Naive B cell (primary cell): ENCODE measurements around the gene ZNF800. TPM values are rescaled to one million over a fixed set of nuclear protein-coding genes. Genes with fewer than 3 reads are reported as not detected.

Experiments used
- ATAC-seq, 2 donors: fragments of 150-1000 bp; cut with Tn5 transposase; 2 replicates each; pipeline ENCODE4 v1.10.0; 2021; ENCODE audit warnings: low read depth in 2 of 2, mild to moderate bottlenecking in 2 of 2, moderate library complexity in 2 of 2
- DNase-seq: peaks from one replicate; pipeline ENCODE4 v3.0.0; 2022
- H3K27ac Mint-ChIP-seq, 6 donors: one replicate each; pipeline ENCODE4 v1.8.0; 2020 to 2022; ENCODE audit warnings: mild to moderate bottlenecking in 6 of 6, mixed read lengths in 6 of 6, moderate library complexity in 5 of 6, inconsistent platforms in 2 of 6
- H3K27me3 Mint-ChIP-seq, 3 donors: one replicate each; pipeline ENCODE4 v1.8.0; 2021 to 2022; ENCODE audit warnings: mixed read lengths in 3 of 3, mild to moderate bottlenecking in 1 of 3
- H3K36me3 Mint-ChIP-seq, 2 donors: one replicate each; pipeline ENCODE4 v1.8.0; 2020 to 2022; ENCODE audit warnings: mixed read lengths in 2 of 2, inconsistent platforms in 1 of 2, mild to moderate bottlenecking in 1 of 2
- H3K4me1 Mint-ChIP-seq, 3 donors: one replicate each; pipeline ENCODE4 v1.8.0; 2020 to 2022; ENCODE audit warnings: mixed read lengths in 3 of 3, inconsistent platforms in 1 of 3, mild to moderate bottlenecking in 1 of 3, moderate library complexity in 1 of 3
- H3K4me3 Mint-ChIP-seq, 8 donors: one replicate each; pipeline ENCODE4 v1.8.0; 2020 to 2022; ENCODE audit warnings: mild to moderate bottlenecking in 8 of 8, mixed read lengths in 8 of 8, moderate library complexity in 8 of 8, inconsistent platforms in 2 of 8
- H3K9me3 Mint-ChIP-seq, 7 donors: one replicate each; pipeline ENCODE4 v1.8.0; 2020 to 2022; ENCODE audit warnings: mixed read lengths in 7 of 7, mild to moderate bottlenecking in 5 of 7, inconsistent platforms in 2 of 7, moderate library complexity in 1 of 7
- polyA plus RNA-seq, 6 donors: library from polyadenylated mRNA; unstranded; fragments of 300-500 nt; fragmentation: Illumina TruSeq; gene quantifications; one replicate each; pipeline ENCODE4 v1.2.3, GENCODE V29; 2021; ENCODE audit warnings: low read depth in 6 of 6

ZNF800 gene
- polyA plus RNA-seq, 6 donors from 2014 or later: 24.4 to 64.4 (median 58.4) TPM

DNA sequence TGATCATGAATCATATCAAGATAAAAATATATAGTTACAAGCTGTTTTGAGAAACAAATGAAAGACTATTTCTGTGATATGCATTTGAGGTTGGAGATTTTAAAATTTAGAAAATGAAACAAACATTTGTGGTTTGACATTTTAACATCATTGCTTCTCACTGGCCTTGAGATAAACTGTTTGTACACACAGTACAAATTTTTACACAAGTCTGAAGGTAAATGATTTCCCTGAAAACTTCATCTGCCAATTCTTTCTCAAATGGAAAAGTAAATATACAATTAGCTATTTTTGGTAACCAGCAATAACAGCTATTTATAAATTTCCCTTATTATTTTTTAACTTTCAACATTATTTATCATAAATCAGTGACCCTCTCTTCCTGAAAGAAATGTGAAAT, 38.6 kb downstream of the ZNF800 start:
- no peaks in the 10 kb centered on the region for H3K27me3 Mint-ChIP-seq
- no peak for ATAC-seq
- no peak for DNase-seq
- H3K9me3 Mint-ChIP-seq: no peaks in the 10 kb centered on the region
- H3K4me1 Mint-ChIP-seq: peaks cover 2 to 13% (median 7%) of the 10 kb centered on the region in 3 donors
- no peaks in the 10 kb centered on the region for H3K36me3 Mint-ChIP-seq
- H3K4me3 Mint-ChIP-seq: no peak overlapping the region
- H3K27ac Mint-ChIP-seq: no peak overlapping the region

DNA sequence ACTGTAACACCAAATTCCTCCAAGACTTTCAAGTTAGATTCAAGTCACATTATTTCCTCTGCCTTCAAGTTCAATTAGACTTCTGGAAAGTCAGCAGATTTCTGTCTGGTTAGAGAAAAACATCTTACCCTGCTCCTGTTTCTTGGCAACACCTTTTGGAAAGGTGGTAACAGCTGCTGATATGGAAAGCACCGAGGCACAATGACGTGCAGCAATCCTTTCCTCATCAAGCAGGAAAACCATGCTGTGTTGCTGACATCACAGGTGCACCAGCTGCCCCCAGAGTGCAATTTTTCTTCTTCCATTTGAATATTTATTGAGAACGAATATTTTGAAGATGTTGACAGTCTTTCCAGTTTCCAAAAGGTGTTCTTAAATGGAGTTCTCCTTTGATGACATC, 41.9 kb downstream of the ZNF800 start:
- no peak for DNase-seq

GRCh38 chr7:127349881-127350280, 42.6 kb downstream of the ZNF800 start:
- peak overlapping the region in 2 of 6 donors; percentile 7 to 23 for H3K27ac Mint-ChIP-seq

More for the DNA sequence above, 41.9 kb downstream of the ZNF800 start:
- no peaks in the 10 kb centered on the region for H3K36me3 Mint-ChIP-seq
- peaks cover 9 to 17% (median 14%) of the 10 kb centered on the region in 3 donors for H3K4me1 Mint-ChIP-seq
- no peak overlapping the region for H3K4me3 Mint-ChIP-seq
- ATAC-seq: no peak
- H3K27ac Mint-ChIP-seq: peak overlapping the region in 2 of 6 donors; percentile 0 to 7
- no peaks in the 10 kb centered on the region for H3K27me3 Mint-ChIP-seq
- H3K9me3 Mint-ChIP-seq: no peaks in the 10 kb centered on the region

GRCh38 chr7:127348247-127348631, 44.3 kb downstream of the ZNF800 start:
- no peaks in the 10 kb centered on the region for H3K27me3 Mint-ChIP-seq
- DNase-seq (no peak), ATAC-seq (no peak)
- no peaks in the 10 kb centered on the region for H3K9me3 Mint-ChIP-seq
- H3K36me3 Mint-ChIP-seq: no peaks in the 10 kb centered on the region
- H3K4me3 Mint-ChIP-seq: peak overlapping the region in 7 of 8 donors; percentile 13 to 79 (median 64)
- H3K4me1 Mint-ChIP-seq: peaks cover 9 to 17% (median 14%) of the 10 kb centered on the region in 3 donors
- H3K27ac Mint-ChIP-seq: peak overlapping the region in 3 of 6 donors; percentile 17 to 86 (median 32)

More at GRCh38 chr7:127349881-127350280, 42.6 kb downstream of the ZNF800 start:
- Mint-ChIP-seq H3K4me1 (peaks cover 9 to 17% (median 14%) of the 10 kb centered on the region in 3 donors), H3K4me3 (no peak overlapping the region), H3K36me3 (no peaks in the 10 kb centered on the region), H3K9me3 (no peaks in the 10 kb centered on the region), H3K27me3 (no peaks in the 10 kb centered on the region)
- no peak for ATAC-seq
- DNase-seq: no peak

GRCh38 chr7:127347567-127348246, 44.8 kb downstream of the ZNF800 start:
- Mint-ChIP-seq H3K4me3 (peak overlapping the region; percentile 13 to 79 (median 68)), H3K27me3 (no peaks in the 10 kb centered on the region), H3K27ac (peak overlapping the region in 3 of 6 donors; percentile 17 to 86 (median 32)), H3K9me3 (no peaks in the 10 kb centered on the region), H3K4me1 (peaks cover 9 to 17% (median 14%) of the 10 kb centered on the region in 3 donors), H3K36me3 (no peaks in the 10 kb centered on the region)
- ATAC-seq (peak; percentile 98), DNase-seq (peak; percentile 73)

DNA sequence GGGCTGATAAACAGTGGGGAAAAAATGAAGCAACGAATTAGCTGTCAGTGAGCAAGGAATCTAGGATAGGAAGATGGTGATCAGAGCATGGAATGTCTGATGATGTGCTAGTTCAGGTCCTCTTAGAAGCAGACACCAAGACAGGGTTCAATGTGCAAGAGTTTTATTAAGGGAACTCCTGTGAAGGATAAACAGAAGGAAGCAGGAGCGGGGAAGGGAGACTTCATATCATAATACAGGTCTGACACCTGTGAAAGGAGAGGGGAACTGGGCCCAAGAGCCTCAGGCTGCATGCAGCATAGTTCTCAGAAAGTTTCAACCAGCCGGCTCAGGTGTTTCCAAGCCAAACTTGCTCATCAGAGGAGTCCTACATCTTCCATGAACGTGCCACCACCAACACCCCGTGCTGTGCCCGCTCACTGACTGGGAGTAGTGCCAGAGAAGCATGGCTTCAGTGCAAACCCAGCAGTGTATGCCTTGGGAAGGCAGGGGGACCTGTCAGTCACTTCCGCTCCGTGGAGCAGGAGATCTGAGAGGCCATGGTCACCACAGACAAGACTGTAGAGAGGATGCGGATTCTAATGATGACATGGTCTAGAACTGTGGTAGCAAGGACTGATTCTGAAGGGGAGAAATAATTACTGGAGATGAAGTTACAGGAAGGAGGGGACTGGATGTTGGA, 45.8 kb downstream of the ZNF800 start:
- Mint-ChIP-seq H3K4me1 (peaks cover 9 to 17% (median 14%) of the 10 kb centered on the region in 3 donors), H3K4me3 (peak overlapping the region; percentile 47 to 86 (median 78)), H3K27ac (peak overlapping the region in 3 of 6 donors; percentile 40 to 92 (median 83)), H3K27me3 (peaks cover 0 to 4% (median 0%) of the 10 kb centered on the region in 3 donors), H3K36me3 (no peaks in the 10 kb centered on the region), H3K9me3 (peaks cover 0 to 2% (median 0%) of the 10 kb centered on the region in 7 donors)
- no peak for ATAC-seq
- no peak for DNase-seq

- peaks cover 16 to 29% (median 20%) of the 10 kb centered on the region in 3 donors for H3K27me3 Mint-ChIP-seq
- no peak for ATAC-seq
- no peak overlapping the region for H3K4me3 Mint-ChIP-seq
- H3K9me3 Mint-ChIP-seq: peaks cover 0 to 2% (median 0%) of the 10 kb centered on the region in 7 donors
- peaks cover 0 to 14% of the 10 kb centered on the region in 2 donors for H3K36me3 Mint-ChIP-seq
- peaks cover 9 to 13% (median 12%) of the 10 kb centered on the region in 3 donors for H3K4me1 Mint-ChIP-seq
- H3K27ac Mint-ChIP-seq: no peak overlapping the region
- no peak for DNase-seq
Observed at GRCh38 chr7:127342596-127342995, 49.9 kb downstream of the ZNF800 start.

DNA sequence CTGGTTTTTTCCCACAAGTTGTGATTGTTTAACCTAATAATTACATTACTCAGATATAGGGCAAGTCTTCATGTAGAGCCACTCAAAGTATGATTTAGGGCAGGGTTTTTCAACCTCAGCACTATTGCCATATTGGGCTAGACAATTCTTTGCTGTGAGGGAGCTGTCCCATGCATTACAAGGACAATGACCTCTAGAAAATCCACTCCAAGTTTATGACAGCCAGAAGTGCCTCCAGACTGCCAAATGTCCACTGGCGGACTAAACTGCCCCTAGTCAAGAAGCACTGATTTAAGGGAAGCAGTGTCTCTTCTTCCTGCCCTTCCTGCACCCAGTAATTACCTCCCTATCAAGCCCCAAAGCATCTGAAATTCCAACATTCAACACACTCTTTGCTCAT, 54.4 kb downstream of the ZNF800 start:
- DNase-seq: no peak
- Mint-ChIP-seq H3K36me3 (peaks cover 0 to 21% of the 10 kb centered on the region in 2 donors), H3K4me3 (no peak overlapping the region), H3K27me3 (peaks cover 33 to 60% (median 35%) of the 10 kb centered on the region in 3 donors), H3K27ac (peak overlapping the region in 1 of 6 donors; percentile 24), H3K9me3 (peaks cover 0 to 2% (median 0%) of the 10 kb centered on the region in 7 donors), H3K4me1 (no peaks in the 10 kb centered on the region)
- no peak for ATAC-seq

GRCh38 chr7:127337581-127337980, 54.9 kb downstream of the ZNF800 start:
- no peak for DNase-seq
- Mint-ChIP-seq H3K27me3 (peaks cover 33 to 60% (median 35%) of the 10 kb centered on the region in 3 donors), H3K27ac (no peak overlapping the region), H3K4me3 (no peak overlapping the region), H3K4me1 (no peaks in the 10 kb centered on the region), H3K9me3 (peaks cover 0 to 2% (median 0%) of the 10 kb centered on the region in 7 donors), H3K36me3 (peaks cover 0 to 21% of the 10 kb centered on the region in 2 donors)
- no peak for ATAC-seq

DNA sequence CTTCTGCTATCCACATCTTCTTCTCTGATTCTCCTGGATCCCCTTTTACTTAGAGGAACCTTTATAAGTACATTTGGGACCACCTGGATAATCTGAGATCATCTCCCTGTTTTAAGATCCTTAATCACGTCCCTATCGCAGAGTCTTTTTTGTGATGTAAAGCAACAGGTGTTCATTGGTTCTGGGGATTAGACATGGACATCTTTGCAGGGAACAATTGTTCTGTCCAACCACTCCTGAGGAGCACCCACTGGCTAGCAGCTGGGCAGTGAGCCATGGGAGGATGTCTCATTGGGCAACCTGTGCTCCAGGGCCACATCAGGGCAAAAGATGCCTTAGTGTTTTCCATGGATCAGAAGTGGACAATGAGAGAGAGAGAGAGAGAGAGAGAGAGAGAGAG, 56.0 kb downstream of the ZNF800 start:
- ATAC-seq (no peak), DNase-seq (no peak)
- peaks cover 35 to 56% (median 40%) of the 10 kb centered on the region in 3 donors for H3K27me3 Mint-ChIP-seq
- H3K27ac Mint-ChIP-seq: no peak overlapping the region
- H3K9me3 Mint-ChIP-seq: peaks cover 0 to 4% (median 0%) of the 10 kb centered on the region in 7 donors
- H3K4me1 Mint-ChIP-seq: no peaks in the 10 kb centered on the region
- H3K4me3 Mint-ChIP-seq: no peak overlapping the region
- H3K36me3 Mint-ChIP-seq: peaks cover 0 to 21% of the 10 kb centered on the region in 2 donors

GRCh38 chr7:127332880-127333279, 59.6 kb downstream of the ZNF800 start:
- Mint-ChIP-seq H3K4me3 (no peak overlapping the region), H3K27me3 (peaks cover 27 to 48% (median 46%) of the 10 kb centered on the region in 3 donors), H3K4me1 (no peaks in the 10 kb centered on the region), H3K9me3 (peaks cover 0 to 4% (median 0%) of the 10 kb centered on the region in 7 donors), H3K36me3 (peaks cover 0 to 7% of the 10 kb centered on the region in 2 donors), H3K27ac (no peak overlapping the region)
- ATAC-seq (no peak), DNase-seq (no peak)

DNA sequence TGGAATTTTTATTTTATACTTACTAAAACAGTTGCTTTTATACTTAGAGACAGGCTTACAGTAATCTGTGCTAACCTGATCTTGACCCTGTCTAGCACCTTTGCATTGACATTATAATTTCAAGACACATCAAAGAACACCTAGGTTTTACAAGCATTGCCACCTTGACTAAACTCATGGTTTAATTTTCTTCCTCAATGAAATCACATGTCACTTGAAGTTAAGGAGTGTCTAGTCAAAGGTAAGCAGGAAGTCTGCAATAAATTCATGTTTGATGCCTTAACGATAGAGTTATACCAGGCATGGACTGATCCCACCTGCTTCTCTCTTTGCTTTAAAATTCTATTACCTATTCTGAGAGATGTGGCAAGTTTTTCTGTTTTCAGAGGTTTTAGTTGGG, 62.4 kb downstream of the ZNF800 start:
- no peak for DNase-seq
- H3K4me1 Mint-ChIP-seq: no peaks in the 10 kb centered on the region
- H3K27ac Mint-ChIP-seq: no peak overlapping the region
- no peak overlapping the region for H3K4me3 Mint-ChIP-seq
- peaks cover 0 to 4% (median 0%) of the 10 kb centered on the region in 7 donors for H3K9me3 Mint-ChIP-seq
- peaks cover 24 to 45% (median 41%) of the 10 kb centered on the region in 3 donors for H3K27me3 Mint-ChIP-seq
- no peaks in the 10 kb centered on the region for H3K36me3 Mint-ChIP-seq
- no peak for ATAC-seq

DNA sequence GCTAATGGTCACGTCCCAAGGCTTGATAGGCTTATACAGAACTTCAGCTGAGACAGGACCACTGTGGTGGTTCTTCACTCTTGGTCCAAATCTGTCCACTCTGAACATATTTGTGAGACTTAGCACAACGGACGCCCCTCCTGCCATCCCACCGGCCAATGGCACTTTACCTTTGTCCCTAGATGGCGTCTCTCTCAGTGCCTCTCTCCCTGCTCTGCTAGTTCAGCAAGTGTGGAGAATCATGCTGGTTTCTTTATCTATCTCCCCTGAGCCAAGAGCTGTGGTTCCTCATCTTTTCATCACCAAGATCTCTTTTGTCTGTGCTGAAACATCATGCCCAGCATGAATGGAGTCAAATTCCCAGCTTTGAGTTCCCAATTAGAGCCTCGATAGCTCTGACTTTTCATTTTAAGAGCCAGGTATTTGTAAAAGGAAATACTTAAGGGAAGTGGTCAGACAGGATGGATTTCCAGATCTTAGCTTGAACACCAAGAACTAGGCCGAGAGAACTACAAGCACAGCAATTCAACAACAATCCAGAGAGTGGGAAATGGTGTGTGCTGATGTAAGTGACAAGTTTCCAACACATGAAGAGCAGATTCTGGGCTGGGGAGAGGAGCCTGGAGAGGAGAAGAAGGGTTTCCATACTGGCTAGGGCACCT, 69.5 kb downstream of the ZNF800 start:
- peaks cover 23 to 35% (median 26%) of the 10 kb centered on the region in 3 donors for H3K27me3 Mint-ChIP-seq
- ATAC-seq: no peak
- no peaks in the 10 kb centered on the region for H3K36me3 Mint-ChIP-seq
- DNase-seq: no peak
- H3K4me3 Mint-ChIP-seq: no peak overlapping the region
- no peak overlapping the region for H3K27ac Mint-ChIP-seq
- no peaks in the 10 kb centered on the region for H3K4me1 Mint-ChIP-seq
- H3K9me3 Mint-ChIP-seq: no peaks in the 10 kb centered on the region
